ENCODE measurements around the gene NLK. TPM values are rescaled to one million over a fixed set of nuclear protein-coding genes. Genes with fewer than 3 reads are reported as not detected.
A peak's percentile ranks its signal among the peaks of the same experiment; 100 is the strongest.

NLK gene
- polyA plus RNA-seq, 4 donors = 46.6 to 56.1 (median 46.9) TPM

DNA sequence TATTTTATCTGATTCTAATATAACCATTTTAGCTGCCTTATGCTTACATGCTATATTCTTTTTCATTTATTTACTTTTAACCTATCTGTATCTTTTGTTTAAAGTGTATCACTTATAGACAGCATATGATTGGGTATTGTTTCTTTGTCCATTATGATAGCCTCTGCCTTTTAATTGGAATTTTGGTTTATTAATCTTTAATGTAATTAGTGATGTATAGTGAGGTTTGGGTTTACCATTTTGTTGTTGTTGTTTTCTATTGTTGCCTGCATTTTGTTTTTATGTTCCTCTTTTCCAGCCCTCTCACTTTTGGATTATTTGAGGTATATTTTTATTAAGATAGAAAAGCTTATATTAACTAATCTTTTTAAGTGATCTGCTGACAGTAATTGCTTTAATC lies 59.4 kb downstream of the NLK start:
- no peak for DNase-seq (ENCODE audit: low read depth in 4 of 4, low spot score in 2 of 4)

DNA sequence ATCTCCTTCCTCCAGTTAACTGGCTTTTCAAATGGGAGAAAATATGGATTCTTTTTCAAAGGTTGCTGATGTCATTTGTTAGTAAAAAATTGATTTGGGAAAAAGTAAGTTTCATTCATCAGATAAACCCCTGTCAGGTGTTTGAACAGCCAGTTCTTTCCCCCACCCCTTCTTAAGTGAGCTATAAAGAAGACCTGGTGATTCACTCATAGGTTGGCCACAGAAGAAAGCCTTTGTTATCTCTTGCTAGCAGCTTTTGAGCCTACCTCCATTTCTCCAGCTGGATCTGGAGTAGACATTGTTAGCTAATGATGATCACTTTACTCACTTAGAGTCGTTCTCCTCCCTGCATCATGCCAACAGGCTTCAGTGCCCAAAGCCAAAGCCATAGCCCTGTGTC lies 63.0 kb downstream of the NLK start:
- no peak for DNase-seq (ENCODE audit: low read depth in 4 of 4, low spot score in 2 of 4)

DNA sequence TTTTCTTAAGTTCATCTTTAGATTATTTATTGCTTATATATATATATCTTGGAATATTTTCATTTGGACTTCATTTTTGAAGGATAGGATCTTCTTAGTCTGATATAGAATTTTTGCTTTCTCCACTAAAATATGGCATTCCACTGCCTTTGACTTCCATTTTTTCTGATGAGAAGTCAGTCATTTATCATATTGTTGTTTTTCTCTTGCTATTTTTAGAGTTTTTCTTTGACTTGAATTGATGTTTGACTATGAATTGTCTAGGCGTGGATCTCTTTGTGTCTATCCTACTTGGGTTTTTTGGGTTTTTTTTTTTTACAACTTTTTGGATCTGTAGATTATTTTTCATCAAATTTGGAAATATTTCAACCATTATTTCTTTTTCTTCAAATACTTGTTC lies 67.7 kb downstream of the NLK start:
- no peak for DNase-seq (ENCODE audit: low read depth in 4 of 4, low spot score in 2 of 4)

DNA sequence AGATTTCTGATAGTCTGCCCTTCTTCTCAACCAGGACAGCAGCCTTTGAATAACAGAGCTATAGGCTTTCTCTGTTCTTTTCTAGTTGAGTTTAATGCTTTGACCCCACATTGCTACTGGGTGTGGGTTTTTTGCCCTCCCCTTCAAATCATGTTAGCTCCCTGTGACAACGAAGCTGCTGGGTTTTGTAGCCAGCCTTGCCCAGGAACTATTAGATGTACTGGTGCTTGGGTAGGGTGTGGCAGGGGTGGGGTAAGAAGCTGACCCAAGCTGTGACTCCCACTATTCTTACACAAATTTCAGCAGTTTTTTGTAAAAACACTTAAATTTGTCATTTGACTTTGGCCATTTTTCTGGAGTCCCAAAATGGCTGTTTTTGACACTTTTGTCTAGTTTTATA lies 69.7 kb downstream of the NLK start:
- DNase-seq (ENCODE audit: low read depth in 4 of 4, low spot score in 2 of 4) = no peak

DNA sequence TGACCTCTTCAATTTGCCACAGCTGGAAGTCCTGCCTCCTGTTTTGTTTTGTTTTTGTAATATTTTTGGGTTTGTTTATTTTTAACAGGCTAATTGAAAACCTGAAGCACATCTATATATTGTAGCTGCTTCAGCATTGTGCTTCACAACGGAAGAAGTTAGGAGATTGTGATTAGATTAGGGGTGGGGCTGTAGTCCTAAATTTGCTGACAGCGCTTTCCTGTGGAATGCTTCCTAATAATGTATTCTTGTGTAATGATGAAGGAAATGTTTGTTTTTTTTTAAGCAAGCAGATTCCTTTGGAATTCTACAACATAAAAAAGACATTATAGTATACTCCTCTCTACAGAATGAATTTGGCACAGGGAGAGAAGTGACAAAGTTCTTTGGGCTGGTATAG lies 70.1 kb downstream of the NLK start:
- DNase-seq (ENCODE audit: low read depth in 4 of 4, low spot score in 2 of 4) = no peak

DNA sequence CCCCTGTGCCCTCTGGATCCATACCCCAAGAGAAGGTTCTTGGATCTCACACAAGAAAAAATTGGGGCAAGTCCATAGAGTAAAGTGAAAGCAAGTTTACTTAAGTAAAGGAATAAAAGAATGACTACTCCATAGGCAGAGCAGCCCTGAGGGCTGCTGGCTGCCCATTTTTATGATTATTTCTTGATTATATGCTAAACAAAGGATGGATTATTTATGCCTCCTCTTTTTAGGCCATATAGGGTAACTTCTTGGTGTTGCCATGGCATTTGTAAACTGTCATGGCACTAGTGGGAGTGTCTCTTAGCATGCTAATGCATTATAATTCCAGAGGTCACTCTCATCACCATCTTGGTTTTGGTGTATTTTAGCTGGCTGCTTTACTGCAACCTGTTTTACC lies 70.8 kb downstream of the NLK start:
- no peak for DNase-seq (ENCODE audit: low read depth in 4 of 4, low spot score in 2 of 4)

DNA sequence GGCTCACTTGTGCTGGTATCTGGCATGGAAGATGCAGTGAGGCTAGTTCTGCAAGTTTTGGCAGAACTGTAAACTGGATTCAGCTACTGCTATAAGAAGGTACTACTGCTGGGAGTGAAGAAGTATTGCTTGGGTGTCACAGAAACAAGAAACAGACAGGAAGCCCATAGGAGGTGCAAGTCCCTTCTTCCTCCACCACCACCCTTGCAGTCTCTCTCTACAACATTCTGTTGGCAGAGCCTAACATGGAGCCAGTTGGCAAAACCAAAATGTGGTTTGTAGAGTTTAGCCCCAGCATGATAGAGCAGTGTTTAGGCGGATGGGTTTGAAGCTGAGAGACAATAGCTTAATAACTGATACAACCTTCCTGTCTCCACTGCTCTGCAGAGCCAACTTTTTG lies 72.6 kb downstream of the NLK start:
- no peak for DNase-seq (ENCODE audit: low read depth in 4 of 4, low spot score in 2 of 4)

DNA sequence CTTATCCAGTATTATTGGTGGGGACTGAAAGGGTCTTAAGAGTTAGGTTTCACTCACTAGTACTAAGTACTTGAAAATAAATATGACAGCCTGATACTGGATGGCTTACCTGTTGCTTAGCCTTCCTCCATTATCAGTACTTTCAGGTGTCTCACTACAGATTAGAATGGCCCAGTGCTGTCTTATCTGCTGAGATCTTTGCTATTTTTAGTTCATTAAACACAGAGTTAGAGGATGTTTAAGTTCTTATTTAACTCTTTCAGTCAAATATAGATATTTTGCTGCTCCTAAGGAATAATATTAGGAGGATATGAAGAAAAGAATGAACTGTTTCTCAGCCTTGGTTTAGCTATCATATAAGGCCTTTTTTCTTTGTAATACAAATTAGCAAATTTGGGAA lies 74.8 kb downstream of the NLK start:
- no peak for DNase-seq (ENCODE audit: low read depth in 4 of 4, low spot score in 2 of 4)

DNA sequence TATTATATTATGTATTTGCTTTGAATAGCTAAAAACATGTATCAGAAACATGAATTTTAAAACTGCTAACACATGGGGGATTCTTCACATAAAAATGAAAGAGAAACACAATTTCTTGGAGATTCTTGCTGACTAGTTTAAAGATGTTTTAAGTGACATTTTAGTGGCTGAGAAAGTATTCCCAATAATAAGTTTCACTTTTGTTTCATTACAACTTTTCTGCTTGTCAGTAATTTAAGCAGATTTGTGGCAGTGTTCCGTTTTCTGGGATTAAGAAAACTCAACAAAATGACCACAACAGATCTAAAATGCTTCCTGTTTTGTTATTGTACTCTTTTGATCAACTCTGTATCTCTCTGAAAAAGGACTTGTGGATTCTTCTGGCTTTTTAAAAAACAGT lies 75.9 kb downstream of the NLK start:
- DNase-seq (ENCODE audit: low read depth in 4 of 4, low spot score in 2 of 4) = no peak

DNA sequence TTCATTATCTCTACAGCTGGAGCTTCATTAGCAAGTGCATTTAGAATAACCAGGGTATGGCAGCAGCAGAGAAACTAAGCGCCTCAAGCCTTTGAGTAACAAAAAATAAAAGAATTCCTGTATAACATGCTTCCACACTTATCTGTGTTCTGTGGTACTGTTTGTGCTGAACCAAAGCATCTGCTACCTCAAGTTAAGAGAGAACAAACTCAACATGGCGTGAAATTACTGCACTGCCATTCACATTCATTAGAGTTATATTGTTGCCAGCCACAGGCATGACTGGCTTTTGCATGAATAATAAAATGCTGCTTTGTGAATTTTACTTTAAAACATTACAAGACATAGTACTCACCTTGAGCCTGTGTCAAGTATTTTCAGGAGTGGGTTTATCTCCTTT lies 76.6 kb downstream of the NLK start:
- DNase-seq (ENCODE audit: low read depth in 4 of 4, low spot score in 2 of 4) = no peak

DNA sequence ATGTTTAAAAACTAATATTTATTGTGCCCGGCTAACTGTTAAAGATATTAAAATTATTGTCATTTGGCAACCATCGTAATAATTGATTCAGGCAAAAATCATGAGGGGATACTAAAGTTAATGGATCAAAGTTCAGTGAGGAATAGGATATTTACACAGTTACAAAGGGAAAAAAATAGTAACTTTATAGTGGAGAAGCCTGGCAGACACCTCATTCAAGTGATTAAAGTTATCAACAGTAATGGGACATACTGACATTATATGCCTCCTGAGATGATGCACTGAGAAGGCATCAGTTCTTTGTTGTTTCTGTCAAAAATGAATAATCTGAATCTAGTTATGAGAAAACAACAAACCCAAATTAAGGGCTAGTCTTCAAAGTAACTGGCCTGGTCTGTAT lies 77.1 kb downstream of the NLK start:
- DNase-seq (ENCODE audit: low read depth in 4 of 4, low spot score in 2 of 4) = no peak

DNA sequence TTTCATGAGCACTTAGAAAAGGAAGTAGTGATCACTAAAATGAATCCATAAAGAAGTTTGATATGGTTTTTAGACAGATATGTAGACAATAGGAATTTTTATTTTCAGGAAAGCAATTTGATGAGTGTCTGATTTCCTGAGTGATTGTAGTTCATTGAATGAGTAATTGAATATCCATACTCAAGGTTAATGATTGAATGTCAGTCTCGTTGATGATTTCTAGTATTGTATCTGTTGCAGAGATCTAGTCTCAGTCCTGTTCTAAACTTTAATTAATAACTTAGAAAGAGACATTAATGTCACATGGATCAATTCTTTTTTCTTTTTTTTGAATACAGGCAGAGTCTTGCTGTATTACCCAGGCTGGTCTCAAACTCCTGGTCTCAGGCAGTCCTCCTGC lies 78.3 kb downstream of the NLK start:
- no peak for DNase-seq (ENCODE audit: low read depth in 4 of 4, low spot score in 2 of 4)

DNA sequence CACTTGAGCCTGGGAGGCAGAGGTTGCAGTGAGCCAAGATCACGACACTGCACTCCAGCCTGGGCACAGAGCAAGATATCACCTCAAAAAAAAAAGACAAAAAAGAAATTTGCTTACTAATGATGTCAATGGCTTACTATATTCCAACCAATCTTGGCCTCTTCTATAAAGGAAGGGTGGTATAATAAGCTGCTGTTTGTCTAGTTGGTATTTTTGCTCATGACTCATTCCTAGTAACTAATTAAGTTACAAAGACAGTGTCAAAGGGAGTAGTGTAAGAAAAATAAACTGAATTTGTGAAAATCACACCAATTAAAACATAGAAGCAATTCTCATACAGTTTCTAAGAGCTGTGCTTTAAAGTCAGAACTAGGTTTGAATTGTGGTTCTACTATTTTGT lies 82.5 kb downstream of the NLK start:
- no peak for DNase-seq (ENCODE audit: low read depth in 4 of 4, low spot score in 2 of 4)

DNA sequence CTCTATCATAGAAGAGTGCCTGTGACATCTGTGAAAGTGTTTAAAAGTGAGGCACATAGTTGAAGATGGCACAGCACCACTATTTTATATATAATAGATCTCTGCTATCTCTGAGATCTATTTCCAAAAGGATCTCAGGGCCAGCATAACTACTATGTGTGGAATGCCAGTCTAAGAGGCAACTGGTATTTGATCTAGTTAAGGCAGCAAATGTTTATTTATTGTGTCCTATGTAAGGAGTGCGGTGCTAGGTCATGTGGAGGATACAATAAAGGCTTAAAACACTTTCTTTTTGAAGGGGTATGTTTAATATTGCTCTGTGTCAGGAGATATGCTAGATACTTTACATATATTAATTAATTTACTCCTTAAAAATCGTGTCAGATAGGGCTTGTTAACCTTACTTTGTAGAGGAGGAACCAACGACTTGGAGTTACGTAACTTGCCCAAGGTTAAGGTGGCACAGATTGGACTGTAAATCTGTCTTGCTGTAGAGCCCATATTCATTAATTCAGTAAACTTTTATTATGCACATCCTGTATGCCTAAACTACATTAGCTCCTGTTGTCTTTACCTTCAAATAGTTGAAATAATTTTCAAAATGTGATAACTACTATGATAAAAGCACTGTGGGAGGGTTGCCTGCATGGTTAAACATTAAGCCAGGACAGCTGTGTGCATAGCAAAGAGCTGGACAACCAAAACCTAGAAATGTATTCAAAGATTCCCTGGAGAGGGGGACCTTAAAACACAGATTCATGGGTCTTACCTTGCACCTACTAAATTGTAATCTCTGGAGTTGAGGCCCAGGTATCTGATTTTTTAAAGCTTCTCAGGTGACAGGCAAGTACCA lies 83.3 kb downstream of the NLK start:
- DNase-seq (ENCODE audit: low read depth in 4 of 4, low spot score in 2 of 4) = no peak

DNA sequence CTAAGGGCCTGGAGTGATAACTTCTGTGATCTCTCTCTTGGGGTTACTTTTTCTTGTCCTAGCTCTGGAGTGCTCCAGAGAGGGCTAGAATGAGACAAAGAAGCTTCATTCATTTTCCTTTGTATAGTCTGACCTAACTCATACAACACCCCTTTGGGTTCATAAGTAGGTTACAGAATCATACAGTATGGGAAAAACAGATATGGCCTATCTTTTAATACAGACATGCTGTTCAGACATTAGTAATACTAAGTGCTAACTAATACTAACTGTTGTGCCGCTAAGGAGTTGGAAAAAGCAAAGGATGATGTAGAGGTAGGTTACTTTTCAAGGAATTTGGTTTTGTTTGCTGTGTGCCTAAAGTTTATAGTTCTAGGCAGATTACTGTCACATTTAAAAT lies 84.7 kb downstream of the NLK start:
- no peak for DNase-seq (ENCODE audit: low read depth in 4 of 4, low spot score in 2 of 4)

DNA sequence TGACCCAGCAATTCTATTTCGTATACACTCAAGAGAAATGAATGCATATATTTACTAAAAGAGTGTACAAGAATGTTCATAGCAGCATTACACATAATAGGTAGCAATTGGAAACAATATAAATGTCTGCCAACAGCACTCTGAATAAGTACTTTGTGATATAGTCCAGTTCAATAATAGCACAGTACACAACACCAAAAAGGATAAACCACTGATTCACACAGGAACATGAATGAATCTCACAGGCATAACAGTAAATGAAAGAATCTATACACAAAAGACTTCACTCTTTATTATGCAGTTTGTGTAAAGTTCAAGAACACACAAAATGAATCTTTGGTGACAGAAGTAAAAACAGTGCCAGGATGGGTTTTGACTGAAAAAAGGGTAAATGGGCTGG lies 86.3 kb downstream of the NLK start:
- DNase-seq (ENCODE audit: low read depth in 4 of 4, low spot score in 2 of 4) = no peak

DNA sequence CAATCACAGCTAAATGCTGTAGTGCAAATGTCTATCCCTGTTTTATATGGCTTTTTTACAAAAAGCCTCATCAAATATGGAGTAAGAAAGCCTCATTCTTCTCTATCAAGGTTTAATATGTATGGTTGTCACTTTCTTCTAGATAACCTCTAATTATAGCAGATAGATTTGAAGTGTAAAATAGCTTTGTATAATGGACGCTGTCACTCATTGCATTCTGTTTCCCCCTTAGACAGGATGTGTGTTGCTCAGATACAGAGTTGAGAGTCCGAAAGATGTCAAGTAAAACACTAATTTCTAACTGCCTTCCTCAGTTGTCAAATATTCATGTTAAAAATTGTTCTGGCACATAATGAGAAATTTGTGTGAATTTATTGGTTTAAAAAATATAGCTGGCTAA lies 88.0 kb downstream of the NLK start:
- DNase-seq (ENCODE audit: low read depth in 4 of 4, low spot score in 2 of 4) = no peak

DNA sequence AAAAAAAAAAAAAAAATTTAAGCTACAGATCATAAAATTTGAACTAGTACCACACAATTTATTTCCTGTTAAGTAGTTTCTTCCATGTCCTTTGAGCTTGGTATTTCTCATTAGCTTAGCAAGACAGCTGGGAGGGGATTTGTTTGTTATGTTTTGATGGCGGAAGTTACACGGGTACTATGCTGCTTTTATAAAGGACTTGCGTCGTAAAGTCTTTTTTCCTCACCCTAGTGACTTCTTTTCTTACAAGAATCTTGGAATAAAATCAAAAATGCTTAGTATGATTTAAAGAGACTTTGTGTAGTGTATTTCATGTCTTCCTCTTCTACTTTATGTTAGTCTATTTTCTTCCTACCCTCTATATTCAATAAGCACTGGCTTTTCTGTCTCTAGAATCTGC lies 89.1 kb downstream of the NLK start:
- DNase-seq (ENCODE audit: low read depth in 4 of 4, low spot score in 2 of 4) = peak in 2 of 4 donors; percentile 45 to 52

DNA sequence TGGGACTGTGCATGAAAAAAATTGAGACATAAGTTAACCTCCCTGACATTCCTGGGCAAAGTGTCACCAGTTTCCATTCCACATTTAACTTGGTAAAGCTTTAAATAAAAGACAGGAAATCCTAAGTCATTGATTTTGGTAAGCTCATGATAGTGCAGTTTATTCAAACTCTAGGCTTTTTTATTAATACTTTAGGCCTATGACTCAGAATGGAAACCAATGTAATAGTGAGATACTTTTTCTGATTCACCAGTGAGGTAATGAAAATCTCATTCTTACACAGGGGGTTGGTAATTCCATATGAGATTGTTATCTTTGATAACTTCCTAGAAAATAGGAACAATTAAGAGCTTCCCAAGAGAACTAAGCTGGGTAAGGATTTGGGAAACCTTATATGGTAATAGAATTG lies 91.1 kb downstream of the NLK start:
- DNase-seq (ENCODE audit: low read depth in 4 of 4, low spot score in 2 of 4) = no peak

DNA sequence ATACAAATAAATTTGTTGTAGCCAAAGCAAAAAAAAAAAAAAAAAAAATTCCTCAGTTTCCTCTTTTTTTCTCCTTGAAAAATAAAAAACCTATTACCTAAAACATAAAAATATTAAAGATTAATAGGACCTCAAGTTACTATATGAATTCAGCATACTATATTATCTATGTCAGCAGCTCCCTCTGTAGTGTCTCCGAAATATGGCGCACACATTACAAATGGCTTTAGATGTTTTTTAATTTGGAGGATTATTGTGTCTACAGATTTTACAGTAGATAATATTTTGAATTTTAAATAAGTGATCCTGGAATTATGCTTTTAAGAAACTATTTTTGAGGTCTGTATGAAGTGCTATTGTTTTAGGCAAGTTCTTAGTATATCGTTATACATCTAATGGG lies 94.4 kb downstream of the NLK start:
- DNase-seq (ENCODE audit: low read depth in 4 of 4, low spot score in 2 of 4) = no peak

DNA sequence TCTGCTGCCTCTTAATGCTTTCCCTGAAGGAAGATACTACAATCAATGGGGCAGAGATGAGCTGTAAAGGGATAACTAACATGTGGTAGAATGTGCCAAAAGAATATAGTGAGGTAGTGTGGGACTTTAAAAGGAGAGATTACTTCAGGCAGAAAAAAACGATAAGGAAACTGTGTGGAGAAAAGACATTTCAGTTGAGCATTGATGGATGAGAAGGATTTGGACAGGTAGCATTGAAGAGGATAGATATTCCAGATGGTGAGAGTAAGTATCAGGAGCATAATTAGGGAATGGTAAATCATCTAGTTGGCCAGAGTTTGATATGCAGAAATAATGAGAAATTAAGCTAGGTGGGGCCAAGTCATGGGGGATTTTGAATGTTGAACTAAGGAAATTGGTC lies 97.3 kb downstream of the NLK start:
- no peak for DNase-seq (ENCODE audit: low read depth in 4 of 4, low spot score in 2 of 4)

DNA sequence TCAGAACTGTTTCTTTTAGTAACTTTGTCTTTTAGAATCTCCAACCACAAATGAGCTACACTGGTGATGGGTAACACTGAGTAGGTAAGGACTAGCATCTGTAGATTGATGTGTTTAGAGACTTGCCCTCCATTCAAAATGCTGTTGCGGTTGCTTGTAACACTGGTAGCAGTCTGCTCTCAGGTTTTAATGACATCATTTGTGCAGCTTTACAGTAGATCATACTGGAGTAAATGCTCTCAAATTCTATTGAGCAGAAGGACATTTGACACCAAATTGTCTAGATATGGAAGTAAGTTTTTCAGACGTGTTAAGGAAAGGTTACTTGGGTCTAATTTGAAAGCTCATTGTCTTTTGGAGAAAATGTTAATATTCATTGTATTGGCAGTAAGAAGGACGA lies 98.8 kb downstream of the NLK start:
- no peak for DNase-seq (ENCODE audit: low read depth in 4 of 4, low spot score in 2 of 4)

DNA sequence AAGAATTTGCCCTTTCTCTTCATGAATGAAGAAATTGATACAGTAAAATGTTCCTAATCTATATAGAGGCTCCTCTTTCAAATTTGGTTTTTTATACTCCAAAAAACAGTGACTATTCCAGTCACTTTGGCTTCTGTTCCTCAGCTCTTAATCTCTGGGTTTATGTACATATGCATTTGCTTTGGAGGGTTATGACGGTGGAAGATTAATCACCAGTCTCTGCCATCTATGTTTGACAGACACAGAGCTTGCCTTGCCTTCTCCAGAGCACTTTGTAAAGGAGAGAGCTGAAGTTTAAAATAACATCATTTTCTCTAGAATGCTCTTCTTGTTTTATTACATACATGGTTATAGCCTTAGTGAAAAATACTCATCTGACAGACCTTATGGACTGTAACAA lies 99.3 kb downstream of the NLK start:
- DNase-seq (ENCODE audit: low read depth in 4 of 4, low spot score in 2 of 4) = no peak

Data from left renal cortex interstitium (tissue), 4 donors.